Measurements from ENCODE around the gene FBRS. TPM values are rescaled to one million over a fixed set of nuclear protein-coding genes. Genes with fewer than 3 reads are reported as not detected.

FBRS gene
- total and polyA plus RNA-seq, 2 of the 13 experiments (the other 11 are each of a cell fraction or from before 2014, with no cell fraction given) = 13.7 to 16.2 TPM

DNA sequence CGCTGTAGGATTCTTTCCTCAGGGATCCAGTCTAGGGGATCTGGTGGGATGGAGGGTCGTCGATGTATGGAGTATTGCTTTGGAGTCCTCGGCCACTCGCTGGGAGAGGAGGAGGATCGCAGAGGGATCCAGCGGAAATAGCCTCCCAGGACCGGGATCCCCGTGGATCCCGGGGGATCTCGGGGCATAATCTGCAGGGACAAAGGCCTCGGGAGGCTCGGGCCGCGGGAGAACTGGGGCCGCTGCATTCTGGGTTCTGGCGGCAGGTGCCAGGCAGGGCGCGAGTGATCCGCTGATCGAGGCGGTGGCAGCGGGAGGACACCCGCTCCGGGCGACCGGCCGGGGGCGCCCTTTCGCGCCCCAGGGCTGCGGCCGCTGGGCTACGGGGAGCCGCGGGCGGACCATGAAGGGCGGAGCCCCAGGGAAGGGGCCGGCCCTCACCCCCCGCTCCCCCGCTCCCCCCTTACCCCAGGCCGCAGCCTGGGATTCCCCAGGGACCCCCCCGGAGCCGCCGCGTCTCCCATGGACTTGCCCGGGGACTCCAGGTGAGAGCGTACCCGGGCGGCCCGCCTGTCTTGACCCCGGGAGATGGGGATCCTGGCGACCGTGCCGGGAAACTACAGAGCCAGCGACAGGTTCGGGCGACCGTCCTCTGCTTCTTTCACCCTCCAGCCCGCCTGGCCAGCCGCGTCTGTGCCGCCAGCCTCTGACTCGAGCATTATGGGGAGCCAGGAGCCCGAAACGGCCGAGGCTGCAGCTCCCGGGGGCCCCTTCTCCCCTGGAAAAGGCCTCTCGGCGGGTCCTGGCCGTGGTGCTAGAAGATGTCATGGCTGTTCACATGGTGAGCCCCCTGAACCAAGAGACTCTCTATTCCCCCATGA is 6.9 kb upstream of the FBRS start (continued):
- TF ChIP-seq ZMYM2 (CRISPR knock-in tag; IDR thresholded peaks at IDR 0.05) (peak; percentile 23; the same call in 1 of the 2 replicates), SCMH1 (CRISPR knock-in tag; IDR thresholded peaks at IDR 0.05; ENCODE audit: borderline replicate concordance) (no peak), EED (CRISPR knock-in tag; IDR thresholded peaks at IDR 0.05) (peak; percentile 2; the same call in 1 of the 2 replicates), ZNF232 (CRISPR knock-in tag; IDR thresholded peaks at IDR 0.05; ENCODE audit: borderline replicate concordance) (0 out of 2 replicates have a peak, but pooled peaks have one; percentile 57), ZNF563 (CRISPR knock-in tag; IDR thresholded peaks at IDR 0.05) (peak; percentile 61), ZNF777 (CRISPR knock-in tag; IDR thresholded peaks at IDR 0.05) (no peak; the same call in 1 of the 2 replicates), NCOR1 (IDR thresholded peaks at IDR 0.05; ENCODE audit: borderline replicate concordance, low read length) (no peak), ELF4 (CRISPR knock-in tag; IDR thresholded peaks at IDR 0.05; ENCODE audit: borderline replicate concordance) (0 out of 2 replicates have a peak, but pooled peaks have one; percentile 53), PPARG (CRISPR knock-in tag; conservative IDR thresholded peaks at IDR 0.05) (peak; percentile 57; the same call in 1 of the 2 replicates), RAD21 (CRISPR knock-in tag; IDR thresholded peaks at IDR 0.05) (peak; percentile 72), BHLHE40 (IDR thresholded peaks at IDR 0.05; ENCODE audit: low read length) (peak; percentile 47), GLI4 (CRISPR knock-in tag; IDR thresholded peaks at IDR 0.05; ENCODE audit: borderline replicate concordance) (no peak), CC2D1A (CRISPR knock-in tag; IDR thresholded peaks at IDR 0.05) (no peak), KAT8 (CRISPR knock-in tag; IDR thresholded peaks at IDR 0.05) (peak; percentile 66), RFXAP (CRISPR knock-in tag; IDR thresholded peaks at IDR 0.05; ENCODE audit: borderline replicate concordance) (peak; percentile 61), FOXP1 (IDR thresholded peaks at IDR 0.05) (no peak), FOXP1 (CRISPR knock-in tag; IDR thresholded peaks at IDR 0.05) (no peak), ZNF780A (CRISPR knock-in tag; IDR thresholded peaks at IDR 0.05) (no peak), GTF3A (CRISPR knock-in tag; conservative IDR thresholded peaks at IDR 0.05) (no peak), KLF16 (CRISPR knock-in tag; IDR thresholded peaks at IDR 0.05) (0 out of 4 replicates have a peak, but pooled peaks of 1 of the 2 experiments have one; percentile 20), ZNF619 (CRISPR knock-in tag; IDR thresholded peaks at IDR 0.05) (no peak), ZNF446 (CRISPR knock-in tag; IDR thresholded peaks at IDR 0.05) (peak; percentile 89), AGO1 (IDR thresholded peaks at IDR 0.05; ENCODE audit: low read depth, low read length, poor library complexity, severe bottlenecking) (peak; percentile 3), THYN1 (CRISPR knock-in tag; IDR thresholded peaks at IDR 0.05; ENCODE audit: borderline replicate concordance, low read depth) (0 out of 2 replicates have a peak, but pooled peaks have one; percentile 55), ESRRA (CRISPR knock-in tag; IDR thresholded peaks at IDR 0.05; ENCODE audit: low read depth) (no peak)
- TF ChIP-seq, protein P1, sequence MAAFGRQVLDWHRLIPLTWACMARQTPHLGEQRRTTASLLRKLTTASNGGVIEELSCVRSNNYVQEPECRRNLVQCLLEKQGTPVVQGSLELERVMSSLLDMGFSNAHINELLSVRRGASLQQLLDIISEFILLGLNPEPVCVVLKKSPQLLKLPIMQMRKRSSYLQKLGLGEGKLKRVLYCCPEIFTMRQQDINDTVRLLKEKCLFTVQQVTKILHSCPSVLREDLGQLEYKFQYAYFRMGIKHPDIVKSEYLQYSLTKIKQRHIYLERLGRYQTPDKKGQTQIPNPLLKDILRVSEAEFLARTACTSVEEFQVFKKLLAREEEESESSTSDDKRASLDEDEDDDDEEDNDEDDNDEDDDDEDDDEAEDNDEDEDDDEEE (CRISPR knock-in tag; IDR thresholded peaks at IDR 0.05) = no peak
- TF ChIP-seq, protein P2, sequence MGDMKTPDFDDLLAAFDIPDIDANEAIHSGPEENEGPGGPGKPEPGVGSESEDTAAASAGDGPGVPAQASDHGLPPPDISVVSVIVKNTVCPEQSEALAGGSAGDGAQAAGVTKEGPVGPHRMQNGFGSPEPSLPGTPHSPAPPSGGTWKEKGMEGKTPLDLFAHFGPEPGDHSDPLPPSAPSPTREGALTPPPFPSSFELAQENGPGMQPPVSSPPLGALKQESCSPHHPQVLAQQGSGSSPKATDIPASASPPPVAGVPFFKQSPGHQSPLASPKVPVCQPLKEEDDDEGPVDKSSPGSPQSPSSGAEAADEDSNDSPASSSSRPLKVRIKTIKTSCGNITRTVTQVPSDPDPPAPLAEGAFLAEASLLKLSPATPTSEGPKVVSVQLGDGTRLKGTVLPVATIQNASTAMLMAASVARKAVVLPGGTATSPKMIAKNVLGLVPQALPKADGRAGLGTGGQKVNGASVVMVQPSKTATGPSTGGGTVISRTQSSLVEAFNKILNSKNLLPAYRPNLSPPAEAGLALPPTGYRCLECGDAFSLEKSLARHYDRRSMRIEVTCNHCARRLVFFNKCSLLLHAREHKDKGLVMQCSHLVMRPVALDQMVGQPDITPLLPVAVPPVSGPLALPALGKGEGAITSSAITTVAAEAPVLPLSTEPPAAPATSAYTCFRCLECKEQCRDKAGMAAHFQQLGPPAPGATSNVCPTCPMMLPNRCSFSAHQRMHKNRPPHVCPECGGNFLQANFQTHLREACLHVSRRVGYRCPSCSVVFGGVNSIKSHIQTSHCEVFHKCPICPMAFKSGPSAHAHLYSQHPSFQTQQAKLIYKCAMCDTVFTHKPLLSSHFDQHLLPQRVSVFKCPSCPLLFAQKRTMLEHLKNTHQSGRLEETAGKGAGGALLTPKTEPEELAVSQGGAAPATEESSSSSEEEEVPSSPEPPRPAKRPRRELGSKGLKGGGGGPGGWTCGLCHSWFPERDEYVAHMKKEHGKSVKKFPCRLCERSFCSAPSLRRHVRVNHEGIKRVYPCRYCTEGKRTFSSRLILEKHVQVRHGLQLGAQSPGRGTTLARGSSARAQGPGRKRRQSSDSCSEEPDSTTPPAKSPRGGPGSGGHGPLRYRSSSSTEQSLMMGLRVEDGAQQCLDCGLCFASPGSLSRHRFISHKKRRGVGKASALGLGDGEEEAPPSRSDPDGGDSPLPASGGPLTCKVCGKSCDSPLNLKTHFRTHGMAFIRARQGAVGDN (CRISPR knock-in tag; IDR thresholded peaks at IDR 0.05) = peak; percentile 54
